IPS DF 6.9 (cell line): ENCODE results near the gene SMIM36.
"Not testable (repeated sequence)": the region's sequence is repeated elsewhere in the genome, so short reads cannot be mapped to it uniquely, and the experiment has no call there.

ENCODE experiments used
- DNase-seq: peaks from one replicate; pipeline ENCODE4 v3.0.0-alpha.2; 2013; ENCODE audit warnings: low read depth, low spot score
- H3K27ac ChIP-seq: one replicate; pipeline ENCODE4 v1.5.1; 2013; ENCODE audit warnings: low read length, control low read depth
- H3K27me3 ChIP-seq: 2 replicates; pipeline ENCODE4 v1.6.1; 2013; ENCODE audit warnings: mild to moderate bottlenecking, low read length; ENCODE audit not compliant: control insufficient read depth, insufficient read depth
- H3K36me3 ChIP-seq: 2 replicates; pipeline ENCODE4 v1.6.1; 2013; ENCODE audit warnings: low read length; ENCODE audit not compliant: control insufficient read depth, insufficient read depth
- H3K4me1 ChIP-seq: 2 replicates; pipeline ENCODE4 v1.6.1; 2013; ENCODE audit warnings: low read length; ENCODE audit not compliant: control insufficient read depth, insufficient read depth
- H3K4me3 ChIP-seq: 2 replicates; pipeline ENCODE4 v1.5.1; 2013; ENCODE audit warnings: mild to moderate bottlenecking, low read length
- H3K9me3 ChIP-seq: 2 replicates; pipeline ENCODE4 v1.6.1; 2013; ENCODE audit warnings: low read length, inconsistent platforms; ENCODE audit not compliant: control insufficient read depth, insufficient read depth
- WGBS: extraction: QIAGEN DNeasy Blood & Tissue Kit; methylation state at CpG from one replicate; pipeline ENCODE4 v1.1.7; 2013; ENCODE audit warnings: mixed read lengths, missing lambda C conversion rate; ENCODE audit not compliant: insufficient read length, insufficient coverage; 5-methylcytosine and 5-hydroxymethylcytosine counted together

Gene SMIM36

DNA sequence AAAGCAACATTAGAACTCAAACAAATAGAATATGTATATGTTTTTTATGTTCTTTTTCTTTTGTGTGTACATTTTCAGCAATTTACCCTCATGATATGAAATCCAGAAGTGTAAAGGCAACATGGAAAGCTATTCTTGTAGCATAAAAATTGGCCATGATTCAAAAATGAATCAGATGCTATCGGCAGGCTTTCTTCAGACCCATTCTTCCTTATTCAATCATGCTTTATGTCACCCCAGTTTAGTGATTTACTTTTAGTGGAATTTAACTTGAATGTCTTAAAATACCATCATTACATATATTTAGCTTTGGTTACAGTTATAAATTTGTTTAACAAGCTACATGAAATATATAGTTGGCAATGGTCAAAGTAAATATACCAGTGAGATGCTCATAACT, 21.4 kb upstream of the SMIM36 start:
- H3K4me1 ChIP-seq = no peaks in the 10 kb centered on the region
- H3K4me3 ChIP-seq = no peak overlapping the region
- no CpG with 5 or more reads among the region's 1 CpG for WGBS
- no peak overlapping the region for H3K27ac ChIP-seq
- no peak for DNase-seq
- H3K9me3 ChIP-seq = no peaks in the 10 kb centered on the region
- no peaks in the 10 kb centered on the region for H3K27me3 ChIP-seq
- no peaks in the 10 kb centered on the region for H3K36me3 ChIP-seq

DNA sequence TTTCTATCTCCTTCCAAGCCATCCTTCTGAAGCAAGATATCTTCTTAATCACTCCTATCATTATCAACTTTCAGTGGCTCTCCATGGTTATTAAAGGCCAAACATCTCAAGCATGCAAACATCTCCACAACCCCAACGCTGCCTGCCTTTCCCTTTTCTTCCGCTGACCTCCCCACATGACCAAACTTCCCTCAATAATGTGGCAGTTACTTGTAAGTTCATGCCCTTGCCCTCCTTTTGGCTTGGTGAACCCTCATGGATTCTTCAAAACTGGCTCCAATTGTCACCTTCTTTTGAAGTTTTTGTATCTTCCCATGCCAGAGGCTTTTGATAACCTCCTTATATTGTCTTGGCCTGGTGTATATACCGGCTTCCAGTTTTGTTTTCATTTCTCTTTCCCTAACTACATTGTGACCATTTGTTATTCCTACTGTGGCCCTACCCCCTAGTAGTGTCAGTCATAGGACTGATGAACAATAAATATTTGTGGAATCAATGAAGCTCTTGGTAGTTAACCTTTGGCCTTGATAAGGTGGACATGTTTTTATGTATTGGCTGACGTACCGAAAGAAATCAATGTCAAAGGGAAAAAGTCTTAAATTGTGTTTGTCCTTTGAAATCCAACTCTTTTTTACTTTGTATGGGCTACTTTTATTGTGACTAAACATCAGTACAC, 19.9 kb upstream of the SMIM36 start:
- Histone ChIP-seq H3K27me3 (no peaks in the 10 kb centered on the region), H3K36me3 (no peaks in the 10 kb centered on the region), H3K4me3 (no peak overlapping the region), H3K4me1 (no peaks in the 10 kb centered on the region), H3K9me3 (no peaks in the 10 kb centered on the region), H3K27ac (no peak overlapping the region)
- no CpG with 5 or more reads among the region's 5 CpGs for WGBS
- DNase-seq = no peak

DNA sequence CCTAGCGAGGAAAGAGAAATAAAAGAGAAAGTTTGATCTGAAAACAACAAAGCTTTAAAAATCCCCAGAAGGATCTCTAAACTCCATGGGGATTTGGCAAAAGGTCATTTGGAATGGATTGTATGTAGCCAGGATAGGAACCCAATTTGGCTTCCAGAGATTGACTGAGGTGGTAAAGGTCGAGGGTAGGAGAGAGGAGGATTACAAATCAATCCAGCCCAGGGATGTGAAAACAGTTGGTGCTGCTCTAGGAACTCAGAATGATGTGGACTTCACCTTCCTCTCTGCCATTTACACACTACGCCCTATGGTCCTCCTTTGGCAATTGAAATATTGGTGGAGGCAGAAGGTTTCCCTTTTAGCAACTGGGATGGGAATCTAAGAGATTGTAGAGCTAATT, 18.8 kb upstream of the SMIM36 start:
- no peaks in the 10 kb centered on the region for H3K36me3 ChIP-seq
- no peak overlapping the region for H3K4me3 ChIP-seq
- no peak for DNase-seq
- no peaks in the 10 kb centered on the region for H3K9me3 ChIP-seq
- no peaks in the 10 kb centered on the region for H3K4me1 ChIP-seq
- WGBS = no CpG with 5 or more reads among the region's 3 CpGs
- H3K27me3 ChIP-seq = no peaks in the 10 kb centered on the region
- no peak overlapping the region for H3K27ac ChIP-seq

DNA sequence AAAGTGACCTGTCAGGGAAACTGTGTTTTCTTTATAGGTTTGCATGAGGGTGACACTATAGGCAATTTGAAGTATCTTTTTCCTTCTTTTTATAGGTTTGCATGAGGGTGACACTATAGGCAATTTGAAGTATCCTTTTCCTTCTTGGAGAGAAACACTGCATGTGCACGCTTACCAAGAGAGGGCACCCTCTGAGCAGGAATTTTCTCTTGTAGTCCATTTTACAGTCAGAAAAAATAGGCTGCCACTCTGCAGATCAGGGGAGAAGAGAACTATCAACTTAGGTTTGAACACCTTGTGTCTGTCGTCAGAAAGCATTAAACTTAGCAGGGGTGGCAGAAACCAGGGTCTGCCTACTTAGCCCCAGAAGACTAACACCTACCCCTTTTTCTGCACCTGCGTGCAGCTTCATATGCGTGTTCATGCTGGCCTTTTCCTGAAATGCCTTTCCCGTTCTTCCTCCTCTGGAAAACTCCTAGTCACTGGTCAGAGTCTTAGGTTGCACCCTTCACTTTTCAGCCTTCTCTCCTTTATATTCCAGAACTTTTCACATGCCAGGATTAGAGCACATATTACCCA, 16.4 kb upstream of the SMIM36 start:
- Histone ChIP-seq H3K9me3 (no peaks in the 10 kb centered on the region), H3K36me3 (no peaks in the 10 kb centered on the region), H3K4me3 (no peak overlapping the region), H3K27me3 (no peaks in the 10 kb centered on the region), H3K4me1 (no peaks in the 10 kb centered on the region), H3K27ac (no peak overlapping the region)
- no CpG with 5 or more reads among the region's 5 CpGs for whole genome bisulfite sequencing
- DNase-seq = peak; percentile 25

DNA sequence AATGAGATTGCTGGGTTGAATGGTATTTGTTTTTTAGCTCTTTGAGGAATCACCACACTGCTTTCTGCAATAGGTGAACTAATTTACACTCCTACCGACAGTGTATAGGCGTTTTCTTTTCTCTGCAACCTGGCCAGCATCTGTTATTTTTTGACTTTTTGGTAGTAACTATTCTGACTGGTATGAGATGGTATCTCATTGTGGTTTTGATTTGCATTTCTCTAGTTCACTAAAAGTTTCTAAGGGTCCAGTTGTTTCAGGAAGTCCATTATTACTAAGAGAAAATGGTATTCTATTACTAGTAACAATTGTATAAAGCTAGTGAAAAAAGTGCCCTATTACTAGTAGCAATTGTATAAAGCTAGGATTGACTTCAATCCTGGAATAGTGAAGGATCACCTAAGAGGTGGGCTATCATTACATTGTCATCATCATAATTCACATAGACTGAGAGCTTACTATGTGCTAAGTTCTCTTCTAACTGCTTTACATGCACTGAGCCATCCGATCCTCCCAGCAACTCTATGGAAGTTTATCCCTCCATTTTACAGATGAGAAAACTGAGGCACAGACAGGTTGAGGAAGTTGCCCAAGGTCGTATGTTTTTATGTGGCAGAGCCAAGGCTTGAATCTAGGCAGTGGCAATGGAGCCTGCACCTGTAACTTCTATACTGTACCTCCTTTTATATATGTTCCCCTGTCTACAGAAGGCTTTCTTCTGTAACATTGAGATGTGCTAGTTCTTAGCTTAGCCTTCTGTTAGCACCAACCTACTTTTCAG, 13.4 kb upstream of the SMIM36 start:
- Histone ChIP-seq H3K36me3 (no peaks in the 10 kb centered on the region), H3K4me1 (no peaks in the 10 kb centered on the region), H3K9me3 (no peaks in the 10 kb centered on the region), H3K4me3 (no peak overlapping the region), H3K27me3 (no peaks in the 10 kb centered on the region), H3K27ac (no peak overlapping the region)
- no CpG with 5 or more reads among the region's 4 CpGs for WGBS
- no peak for DNase-seq

DNA sequence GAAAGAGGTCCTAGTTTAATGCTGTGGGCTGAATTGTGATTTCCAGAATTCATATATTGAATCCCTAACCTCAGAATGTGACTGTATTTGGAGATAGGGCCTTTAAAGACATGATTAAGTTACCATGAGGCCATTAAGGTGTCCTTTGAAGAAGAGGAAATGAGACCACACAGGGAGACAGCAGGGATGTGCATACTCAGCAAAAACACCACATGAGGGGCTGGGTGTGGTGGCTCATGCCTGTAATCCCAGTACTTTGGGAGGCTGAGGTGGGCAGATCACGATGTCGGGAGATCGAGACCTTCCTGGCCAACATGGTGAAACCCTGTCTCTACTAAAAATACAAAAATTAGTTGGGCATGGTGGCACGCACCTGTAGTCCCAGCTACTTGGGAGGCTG, 11.8 kb upstream of the SMIM36 start:
- not testable (repeated sequence) for DNase-seq, H3K36me3 ChIP-seq, H3K4me1 ChIP-seq, H3K9me3 ChIP-seq, H3K27ac ChIP-seq, H3K4me3 ChIP-seq, H3K27me3 ChIP-seq
- no CpG with 5 or more reads among the region's 4 CpGs for WGBS

DNA sequence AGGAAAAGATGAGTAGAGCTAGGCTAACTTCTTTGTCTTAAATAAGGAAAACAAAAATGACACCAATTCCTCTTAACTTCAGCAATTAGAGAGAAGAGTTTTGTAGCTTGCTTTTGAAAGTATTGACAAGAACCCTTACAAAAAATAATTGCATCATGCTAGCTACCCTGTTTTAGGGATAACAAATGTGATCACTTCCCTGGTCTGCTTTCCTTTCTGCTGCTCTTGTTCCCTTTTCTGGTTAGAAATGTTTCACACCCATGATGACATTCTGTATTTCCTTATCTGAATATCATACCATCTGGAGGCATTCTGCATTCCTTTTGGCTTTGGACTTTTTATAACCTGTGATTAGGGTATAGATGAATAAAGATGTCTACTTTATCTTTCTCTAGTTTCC, 9.9 kb upstream of the SMIM36 start:
- H3K4me1 ChIP-seq = no peaks in the 10 kb centered on the region
- DNase-seq = no peak

DNA sequence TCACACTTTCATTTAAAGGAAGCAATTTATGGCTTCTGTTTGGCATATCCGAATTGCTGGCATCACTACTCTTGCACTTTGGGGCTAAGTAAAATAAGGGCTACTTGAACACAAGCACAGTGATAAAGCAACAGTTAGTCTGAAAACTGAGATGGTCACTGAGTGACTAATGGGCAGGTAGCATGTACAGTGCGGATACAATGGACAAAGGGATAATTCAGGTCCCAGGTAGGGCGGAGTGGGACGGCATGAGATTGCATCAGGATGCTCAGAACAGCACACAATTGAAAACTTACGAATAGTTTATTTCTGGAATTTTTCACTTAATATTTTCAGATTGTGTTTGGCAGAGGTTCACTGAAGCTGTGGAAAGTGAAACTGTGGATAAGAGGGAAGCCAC, 9.2 kb upstream of the SMIM36 start:
- Histone ChIP-seq H3K9me3 (no peaks in the 10 kb centered on the region), H3K36me3 (no peaks in the 10 kb centered on the region), H3K27ac (no peak overlapping the region), H3K4me3 (no peak overlapping the region), H3K27me3 (no peaks in the 10 kb centered on the region), H3K4me1 (no peaks in the 10 kb centered on the region)
- no CpG with 5 or more reads among the region's 5 CpGs for WGBS
- DNase-seq = no peak

More for the DNA sequence above, 9.9 kb upstream of the SMIM36 start:
- no peaks in the 10 kb centered on the region for H3K27me3 ChIP-seq
- H3K9me3 ChIP-seq = no peaks in the 10 kb centered on the region
- H3K27ac ChIP-seq = no peak overlapping the region
- no peaks in the 10 kb centered on the region for H3K36me3 ChIP-seq
- no peak overlapping the region for H3K4me3 ChIP-seq

DNA sequence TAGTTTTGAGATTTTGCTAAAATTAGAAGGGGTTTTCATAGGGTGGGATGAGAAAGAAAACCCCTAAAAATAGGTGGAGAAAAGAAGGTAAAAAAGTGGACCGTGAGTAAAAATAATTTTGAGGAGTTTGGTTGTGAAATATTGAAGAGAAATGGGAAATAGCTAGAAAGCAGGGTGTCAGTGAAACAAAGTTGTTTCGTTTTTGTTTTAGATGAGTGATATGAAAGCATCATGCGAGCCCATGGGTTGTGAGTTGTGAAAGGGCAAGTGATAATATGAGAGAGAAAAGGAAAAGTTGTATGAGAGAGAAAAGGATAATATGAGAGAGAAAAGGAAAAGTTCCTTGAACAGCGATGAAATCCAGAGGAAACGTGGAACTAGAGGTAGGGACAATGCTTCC, 7.3 kb upstream of the SMIM36 start:
- no peaks in the 10 kb centered on the region for H3K4me1 ChIP-seq
- H3K9me3 ChIP-seq = no peaks in the 10 kb centered on the region
- DNase-seq = no peak
- 100% methylated on average over 5 of the region's 5 CpGs for WGBS
- no peaks in the 10 kb centered on the region for H3K27me3 ChIP-seq
- no peak overlapping the region for H3K27ac ChIP-seq
- H3K36me3 ChIP-seq = no peaks in the 10 kb centered on the region
- no peak overlapping the region for H3K4me3 ChIP-seq

DNA sequence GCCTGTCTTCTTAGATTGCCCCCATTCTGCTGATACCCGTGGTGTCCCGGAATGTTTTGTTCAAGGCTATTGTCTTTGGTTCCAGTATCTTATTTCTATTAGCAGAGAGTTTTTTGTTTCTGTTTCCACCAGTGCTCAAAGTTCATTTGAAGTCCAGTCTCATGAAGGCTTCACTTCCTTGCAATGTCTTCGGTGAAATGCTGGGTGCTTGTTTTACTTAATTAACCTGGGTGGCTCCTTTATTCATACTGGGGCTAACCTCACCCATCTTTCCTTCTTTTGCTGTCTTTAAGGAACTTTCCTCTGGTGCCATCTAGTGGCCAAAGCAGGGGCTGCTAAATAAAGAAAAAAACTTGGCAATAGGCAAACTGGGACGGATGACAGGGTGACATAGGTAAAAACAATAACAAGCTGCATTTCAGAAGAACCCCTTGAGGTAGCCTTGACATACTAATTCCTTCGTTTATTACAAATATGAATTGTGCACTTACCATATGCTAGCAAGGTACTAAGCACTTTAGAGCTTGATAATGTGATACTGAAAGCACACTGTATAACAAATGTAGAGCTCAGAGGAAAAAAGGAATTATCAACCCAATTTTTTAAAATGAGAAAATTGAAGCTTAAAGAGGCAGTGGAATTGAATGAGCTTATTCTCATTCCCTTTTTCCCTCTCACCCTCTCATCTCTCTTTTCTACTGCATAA, 2.8 kb upstream of the SMIM36 start:
- Histone ChIP-seq H3K36me3 (no peaks in the 10 kb centered on the region), H3K27ac (no peak overlapping the region), H3K4me1 (no peaks in the 10 kb centered on the region; the same call in 1 of the 2 replicates), H3K9me3 (no peaks in the 10 kb centered on the region), H3K4me3 (no peak overlapping the region), H3K27me3 (no peaks in the 10 kb centered on the region)
- DNase-seq = peak; percentile 63
- no CpG with 5 or more reads among the region's 5 CpGs for WGBS
